AML-193 (cell line): Measurements from ENCODE around the gene SLC26A5.
"Not testable (repeated sequence)": the region's sequence is repeated elsewhere in the genome, so short reads cannot be mapped to it uniquely, and the experiment has no call there.

Experiments used
- DNase-seq, 2 experiments: peaks; one replicate each; lab custom pipeline; 2025; lab: John Stamatoyannopoulos, UW

The SLC26A5 gene

DNA sequence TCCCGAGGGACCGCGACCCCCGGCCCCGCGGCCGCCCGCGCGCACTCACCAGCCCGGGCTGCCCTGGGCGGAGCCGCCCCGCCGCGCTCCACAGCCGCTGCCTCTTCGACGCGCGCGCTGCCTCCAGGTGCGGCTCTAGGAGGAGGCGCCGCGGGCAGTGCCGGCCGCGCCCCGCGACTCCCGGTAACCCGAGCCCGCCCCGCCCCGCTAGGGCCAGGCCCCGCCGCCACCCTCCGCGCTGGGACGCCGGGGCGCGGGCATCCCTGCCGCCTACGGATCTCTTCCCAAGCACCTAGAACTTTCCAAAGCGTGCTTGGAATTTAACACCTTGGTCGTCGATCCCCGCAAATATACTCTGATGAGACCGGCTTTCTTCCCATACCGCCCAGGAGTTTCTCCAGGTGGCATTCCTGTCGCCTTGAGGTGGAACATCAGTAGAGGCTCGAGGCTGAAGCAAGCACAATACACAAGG lies at the start of gene SLC26A5:
TSS of gene SLC26A5 (minus strand) at position 159 of the 472 bp plus-strand sequence. CDS start 24,693 bp downstream, outside the sequence.
- no peak for DNase-seq

DNA sequence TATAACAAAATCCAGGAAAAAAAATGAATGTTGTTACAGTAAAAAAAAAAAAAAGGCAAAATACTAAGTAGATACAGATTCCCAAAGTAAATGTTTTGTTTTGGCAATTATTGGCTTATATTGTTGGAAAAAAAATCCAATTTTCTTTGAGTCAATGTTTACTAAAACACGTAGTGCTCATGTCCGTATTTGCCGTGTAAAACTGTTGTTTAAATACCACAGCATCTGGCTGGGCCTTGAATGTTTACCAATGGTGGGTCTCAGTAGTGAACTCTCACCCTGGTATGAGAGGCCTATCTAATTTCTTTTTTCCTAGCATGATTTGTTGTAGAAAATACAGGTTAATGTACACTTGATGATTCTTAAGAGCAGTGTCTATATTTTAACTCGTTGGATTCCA lies 41.4 kb upstream of the SLC26A5 start:
- no peak for DNase-seq

- not testable (repeated sequence) for DNase-seq
Observed at GRCh38 chr7:103486873-103487272, 40.9 kb upstream of the SLC26A5 start.

- no peak for DNase-seq
Observed at GRCh38 chr7:103480771-103481170, 34.8 kb upstream of the SLC26A5 start.

DNA sequence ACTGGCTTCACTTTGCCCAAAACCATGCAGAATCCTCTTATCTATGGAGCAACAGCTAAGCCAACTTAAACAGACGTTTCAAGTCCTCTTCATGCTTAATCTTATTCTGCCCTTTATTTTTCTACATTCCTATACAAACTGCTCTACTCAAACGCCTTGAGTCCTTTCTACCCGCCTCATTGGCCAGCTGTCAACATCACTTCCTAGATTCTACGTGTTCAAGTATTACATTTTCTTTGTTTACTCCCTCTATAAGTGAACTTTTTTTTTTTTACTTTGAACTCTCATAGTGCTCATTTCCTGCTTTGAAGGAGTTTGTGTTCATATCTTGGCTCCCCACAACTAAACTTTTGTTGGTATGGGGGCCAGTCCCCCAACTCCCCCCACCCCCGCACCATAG lies 28.9 kb upstream of the SLC26A5 start:
- no peak for DNase-seq

DNA sequence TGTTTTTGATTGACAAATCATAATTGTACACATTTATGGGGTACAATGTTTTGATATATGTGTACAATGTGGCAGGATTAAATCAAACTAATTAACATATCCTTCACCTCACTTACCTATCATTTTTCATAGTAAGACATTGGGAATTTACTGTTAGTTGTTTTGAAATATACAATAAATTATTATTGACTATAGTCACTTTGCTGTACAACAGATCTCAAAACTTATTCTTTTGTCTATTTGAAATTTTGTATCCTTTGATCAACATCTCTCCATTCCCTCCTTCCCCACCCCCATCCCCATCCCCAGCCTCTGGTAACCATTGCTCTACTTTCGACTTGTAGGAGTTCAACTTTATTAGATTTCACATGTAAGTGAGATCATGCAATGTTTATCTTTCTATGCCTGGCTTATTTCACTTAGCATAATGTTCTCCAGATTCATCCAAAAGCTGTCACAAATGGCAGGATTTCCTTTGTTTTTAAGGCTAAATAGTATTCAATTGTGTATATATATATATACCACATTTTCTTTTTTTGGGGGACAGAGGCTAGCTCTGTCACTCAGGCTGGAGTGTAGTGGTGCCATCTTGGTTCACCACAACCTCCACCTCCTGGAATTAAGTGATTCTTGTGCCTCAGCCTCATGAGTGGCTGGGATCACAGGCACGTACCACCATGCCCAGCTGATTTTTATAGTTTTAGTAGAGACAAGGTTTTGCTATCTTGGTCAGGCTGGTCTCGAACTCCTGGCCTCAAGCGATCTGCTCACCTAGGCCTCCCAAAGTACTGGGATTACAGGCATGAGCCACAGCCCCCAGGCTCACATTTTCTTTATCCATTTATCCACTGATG lies 23.3 kb upstream of the SLC26A5 start:
- DNase-seq = no peak

- DNase-seq = no peak
Observed at GRCh38 chr7:103466814-103467213, 20.8 kb upstream of the SLC26A5 start.

GRCh38 chr7:103462358-103462757 lies 16.4 kb upstream of the SLC26A5 start:
- DNase-seq = no peak

GRCh38 chr7:103447073-103447960 lies 1.3 kb upstream of the SLC26A5 start:
- peak in 1 of 2 experiments; percentile 2 for DNase-seq

DNA sequence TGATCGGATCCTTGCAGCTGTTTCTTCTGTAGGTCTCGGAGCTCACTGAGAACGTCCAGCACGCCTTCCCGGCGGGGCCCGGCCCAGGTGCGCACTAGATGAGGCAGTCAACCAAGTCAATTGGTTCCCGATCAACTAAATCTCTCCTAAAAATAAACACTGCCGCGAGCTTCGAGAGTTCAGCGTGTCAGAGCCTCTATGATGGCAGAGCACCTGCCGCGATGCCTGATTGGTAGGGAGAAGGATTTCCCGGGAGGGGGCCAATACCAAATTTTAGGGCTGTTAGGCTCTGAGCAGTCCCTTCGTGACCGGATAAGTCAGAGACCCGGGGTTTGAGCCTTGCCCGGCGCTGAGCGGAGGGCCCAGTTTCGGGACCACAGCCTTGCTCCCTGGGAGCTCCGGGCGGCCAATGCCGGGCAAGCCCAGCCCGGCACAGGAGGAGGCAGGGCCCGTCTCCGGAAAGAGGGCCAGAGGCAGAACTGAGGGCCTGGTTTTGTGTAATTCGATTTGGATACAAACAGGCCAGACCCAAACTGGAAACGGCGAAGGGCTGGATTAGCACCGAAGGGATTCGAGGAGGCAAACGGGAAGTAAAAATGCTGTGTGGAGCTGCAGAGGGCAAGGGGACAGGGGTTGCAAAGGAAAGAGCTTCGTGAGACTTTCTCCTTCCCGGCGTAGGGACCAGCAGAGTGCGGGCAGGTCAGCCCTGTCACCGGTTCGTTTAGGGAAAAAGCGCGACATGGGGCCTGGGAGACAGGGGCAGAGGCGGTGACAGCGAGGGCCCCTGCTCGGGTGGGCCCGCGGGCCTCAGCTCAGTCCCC lies 569 bp downstream of the SLC26A5 start:
- no peak for DNase-seq

DNA sequence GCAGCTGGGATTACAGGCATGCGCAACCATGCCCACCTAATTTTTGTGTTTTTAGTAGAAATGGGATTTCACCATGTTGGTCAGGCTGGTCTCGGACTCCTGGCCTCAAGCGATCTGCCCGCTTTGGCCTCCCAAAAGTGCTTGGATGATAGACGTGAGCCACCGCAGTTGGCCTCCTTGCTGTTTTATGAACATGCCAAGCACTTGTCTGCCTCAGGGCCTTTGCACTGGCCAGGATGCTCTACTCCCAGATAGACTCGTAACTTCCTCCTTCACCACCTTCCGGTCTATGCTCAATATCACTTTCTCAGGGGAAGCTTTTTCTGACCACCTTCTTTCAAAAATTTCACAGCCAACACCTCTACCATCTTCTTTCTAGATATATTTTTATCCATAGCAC lies 6.3 kb downstream of the SLC26A5 start:
- DNase-seq = no peak

- no peak for DNase-seq
Observed at GRCh38 chr7:103437623-103438022, 8.4 kb downstream of the SLC26A5 start.

DNA sequence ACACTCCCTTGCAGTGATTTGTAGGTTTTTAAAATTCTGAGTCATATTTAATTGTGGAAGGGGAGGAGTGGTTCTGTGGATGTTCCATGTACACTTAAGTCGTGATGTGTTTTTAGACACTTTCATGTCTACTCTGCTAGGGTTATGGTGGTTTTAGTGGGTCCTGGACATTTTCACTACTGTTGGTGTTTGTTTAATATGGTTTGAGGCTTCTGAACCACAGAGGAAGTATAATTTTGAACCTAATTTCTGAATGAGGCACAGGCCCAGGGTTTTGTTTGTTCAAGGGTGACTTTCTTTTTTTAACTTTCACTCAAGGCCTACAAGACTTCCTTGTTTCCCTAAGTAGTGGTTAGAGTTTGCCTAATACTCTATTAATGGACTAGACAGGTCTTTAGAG lies 13.3 kb downstream of the SLC26A5 start:
- DNase-seq = no peak

DNA sequence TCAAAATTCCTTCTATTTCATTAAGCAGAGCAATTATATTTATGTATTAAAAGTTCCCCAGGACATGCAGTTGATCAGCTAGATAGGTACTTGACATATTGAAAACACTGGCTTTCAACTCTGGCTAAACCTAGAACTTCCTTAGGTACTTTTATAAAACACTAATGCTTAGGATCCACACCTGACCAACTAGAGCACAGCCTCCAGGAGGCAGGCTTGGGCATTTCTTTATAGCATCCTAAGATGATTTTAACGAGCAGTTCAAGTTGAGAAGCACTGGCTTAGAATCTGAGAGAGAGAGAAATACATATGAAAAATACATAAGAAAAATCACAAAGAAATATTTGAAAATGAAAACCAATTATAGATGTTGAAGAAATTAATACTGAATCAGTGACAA lies 20.8 kb downstream of the SLC26A5 start:
- DNase-seq = no peak

GRCh38 chr7:103423467-103424179 lies 22.4 kb downstream of the SLC26A5 start:
- DNase-seq = no peak

DNA sequence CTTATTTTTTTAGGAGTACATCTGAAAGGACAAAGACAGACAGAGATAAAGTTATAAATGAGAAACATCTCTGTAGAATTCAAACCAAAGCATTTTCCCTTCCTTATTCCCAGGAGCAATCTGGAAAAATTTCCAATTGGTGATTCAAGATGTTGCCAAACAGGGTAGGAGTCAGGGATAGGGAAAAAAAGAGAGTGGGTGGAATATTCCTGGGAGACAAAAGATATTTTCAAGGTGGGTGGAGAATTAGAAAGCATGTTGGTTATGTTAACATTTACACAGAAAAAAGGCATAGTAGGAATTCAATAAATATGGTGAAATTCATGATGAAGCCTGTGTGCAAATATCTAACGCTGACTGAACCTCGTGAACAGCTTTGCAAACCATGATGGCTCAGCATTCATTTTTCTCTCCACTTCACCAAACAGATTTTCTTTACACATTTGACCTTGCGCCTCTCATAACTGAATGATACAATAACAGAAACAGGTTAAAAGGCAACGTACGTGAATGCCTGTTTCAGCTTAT lies 25.1 kb downstream of the SLC26A5 start:
- no peak for DNase-seq

DNA sequence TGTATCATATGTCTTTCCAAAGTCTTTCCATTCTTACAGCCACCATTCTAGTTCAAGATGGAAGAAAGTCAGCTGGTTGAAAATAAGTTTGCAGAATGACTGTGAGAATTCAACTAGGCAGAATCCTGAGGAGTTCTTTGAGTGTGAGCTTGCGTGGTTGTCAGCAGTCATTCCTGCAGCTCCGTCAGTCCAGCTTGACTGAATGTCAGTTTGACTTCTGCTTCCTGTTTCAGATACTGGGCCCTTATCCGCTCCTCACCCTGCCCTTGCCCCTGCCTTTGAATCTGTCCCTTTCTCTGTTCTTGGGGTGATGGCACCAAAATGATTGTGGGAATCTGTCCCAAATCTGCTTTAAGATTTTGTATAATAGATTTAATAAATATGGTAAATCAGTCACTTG lies 27.8 kb downstream of the SLC26A5 start:
- DNase-seq = no peak

DNA sequence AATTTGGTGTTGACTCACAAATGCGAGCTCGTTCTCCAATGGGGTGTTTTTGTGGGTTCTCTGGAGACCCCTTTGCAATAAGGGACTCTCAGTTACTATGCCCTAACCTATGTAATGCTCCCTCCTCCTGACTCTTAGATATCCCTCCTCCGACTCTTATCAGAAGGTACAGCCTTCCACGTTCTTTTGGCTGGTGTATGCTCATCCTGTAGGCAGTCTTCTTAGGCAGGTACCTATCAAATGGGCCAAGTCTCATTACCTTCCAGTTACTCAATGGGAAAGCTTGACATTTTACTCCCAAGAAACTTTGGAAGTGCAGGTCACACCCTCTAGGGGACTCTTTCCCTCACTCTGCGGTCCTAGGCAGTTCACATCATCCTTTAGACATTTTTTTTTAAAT lies 32.6 kb downstream of the SLC26A5 start:
- DNase-seq = no peak

DNA sequence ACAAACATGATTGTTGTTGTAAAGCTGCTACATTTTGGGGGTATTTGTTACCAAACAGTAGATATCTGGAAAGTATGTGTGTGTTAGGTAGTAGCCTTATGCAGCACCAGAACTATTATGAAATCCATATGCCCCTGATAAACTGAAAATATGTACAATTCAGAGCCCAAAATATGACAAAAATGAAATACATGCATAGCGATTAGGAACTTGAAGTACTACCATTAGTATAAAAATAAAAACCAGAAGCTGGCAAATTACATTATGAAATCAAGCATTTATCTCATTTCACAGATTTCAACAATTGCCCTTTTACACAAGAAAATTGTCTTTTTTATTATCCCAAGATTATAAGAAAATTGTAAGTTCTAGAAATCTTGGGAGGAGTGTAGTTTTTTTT lies 33.9 kb downstream of the SLC26A5 start:
- no peak for DNase-seq

GRCh38 chr7:103405789-103406613 lies 40.0 kb downstream of the SLC26A5 start:
- not testable (repeated sequence) for DNase-seq
